8988T (cell line): ENCODE data around the gene VPS29.
A peak's percentile ranks its signal among the peaks of the same experiment; 100 is the strongest.
"Not testable (repeated sequence)": the region's sequence is repeated elsewhere in the genome, so short reads cannot be mapped to it uniquely, and the experiment has no call there.

ENCODE experiments used
- DNase-seq: peaks from one replicate; pipeline ENCODE4 v3.0.0; 2011

The VPS29 gene

GRCh38 chr12:110501752-110502738 lies at the start of gene VPS29, which contains the start of gene RAD9B:
Gene VPS29, minus strand, starts transcription at chr12:110502111. Its CDS starts 60 bp downstream, at chr12:110502051.
Gene RAD9B, plus strand, starts transcription at chr12:110502331. Its CDS starts 7 bp downstream, at chr12:110502338.
- DNase-seq = peak; percentile 62

- DNase-seq = no peak
Observed at GRCh38 chr12:110550981-110551380, 49.1 kb upstream of the VPS29 start.

DNA sequence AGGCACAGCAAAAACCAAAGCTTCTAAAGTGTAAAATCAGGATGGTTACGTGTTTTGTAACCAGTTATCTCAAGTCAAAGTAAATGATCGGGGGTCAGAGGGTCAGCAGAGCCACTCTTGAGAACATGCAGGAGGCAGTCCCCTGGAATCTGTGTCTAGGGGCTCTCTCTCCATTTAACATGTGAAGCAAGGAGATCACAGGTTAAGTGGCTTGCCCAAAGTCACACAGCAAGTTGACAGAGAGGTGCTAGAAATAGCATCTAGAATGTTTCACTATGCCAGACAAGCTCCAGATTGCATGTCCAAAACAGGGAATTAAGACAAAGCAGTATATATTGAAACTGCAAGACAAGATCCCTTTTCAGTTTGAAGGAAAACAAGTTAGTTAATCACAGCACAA lies 47.8 kb upstream of the VPS29 start:
- DNase-seq = no peak

DNA sequence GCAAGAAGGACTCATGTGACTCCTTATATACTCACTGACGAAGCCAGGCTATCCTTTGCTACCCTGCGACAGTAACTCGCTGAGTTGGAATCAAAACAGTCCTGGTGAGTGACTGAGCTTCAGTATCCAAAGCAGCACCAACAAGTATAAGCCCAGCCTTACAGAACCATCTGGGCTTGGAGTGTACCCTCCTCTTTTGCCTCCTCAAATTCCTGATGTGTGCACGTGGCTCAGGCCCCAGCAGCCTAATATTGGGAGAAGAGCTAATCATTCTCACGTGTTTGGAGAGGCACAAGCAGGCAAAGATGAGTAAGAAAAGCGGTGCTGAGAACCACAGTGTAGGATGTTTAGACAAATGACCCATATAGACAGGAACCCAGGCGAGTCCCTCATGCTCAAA lies 46.8 kb upstream of the VPS29 start:
- no peak for DNase-seq

- no peak for DNase-seq
Observed at GRCh38 chr12:110547090-110547489, 45.2 kb upstream of the VPS29 start.

- DNase-seq = no peak
Observed at GRCh38 chr12:110546339-110546738, 44.4 kb upstream of the VPS29 start.

DNA sequence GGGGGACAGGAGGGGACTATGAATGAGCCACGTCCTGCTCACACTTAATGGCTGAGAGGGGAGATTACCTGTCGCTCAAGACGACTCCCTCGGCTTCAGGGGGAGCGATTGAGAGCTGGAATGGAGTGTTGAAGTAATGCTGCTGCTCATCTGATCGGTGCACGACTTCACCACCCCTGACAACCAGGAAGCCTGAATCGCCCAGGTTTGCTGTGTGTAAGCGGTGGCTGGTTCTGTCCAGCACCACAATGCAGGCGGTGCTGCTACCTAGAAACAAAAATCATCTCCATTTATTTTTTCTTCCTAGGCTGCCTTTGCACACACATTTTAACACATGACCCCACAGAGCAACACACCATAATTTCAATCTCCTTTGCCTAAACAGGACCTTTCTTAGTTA lies 43.9 kb upstream of the VPS29 start:
- DNase-seq = no peak

DNA sequence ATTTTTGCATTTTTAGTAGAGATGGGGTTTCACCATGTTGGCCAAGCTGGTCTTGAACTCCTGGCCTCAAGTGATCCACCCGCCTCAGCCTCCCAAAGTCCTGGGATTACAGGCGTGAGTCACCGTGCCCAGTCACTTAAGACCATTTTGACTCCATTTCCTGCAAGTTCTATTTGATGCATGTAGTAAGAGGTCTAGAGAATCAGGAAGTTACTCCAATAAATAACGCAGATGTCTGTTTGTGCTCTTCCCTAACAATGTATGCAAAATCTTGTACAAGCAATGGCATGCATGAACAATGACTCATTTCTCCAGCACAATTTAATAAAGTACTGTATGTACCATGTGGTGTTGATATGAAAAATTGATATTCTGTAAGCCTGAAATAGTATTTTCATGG lies 43.3 kb upstream of the VPS29 start:
- not testable (repeated sequence) for DNase-seq

DNA sequence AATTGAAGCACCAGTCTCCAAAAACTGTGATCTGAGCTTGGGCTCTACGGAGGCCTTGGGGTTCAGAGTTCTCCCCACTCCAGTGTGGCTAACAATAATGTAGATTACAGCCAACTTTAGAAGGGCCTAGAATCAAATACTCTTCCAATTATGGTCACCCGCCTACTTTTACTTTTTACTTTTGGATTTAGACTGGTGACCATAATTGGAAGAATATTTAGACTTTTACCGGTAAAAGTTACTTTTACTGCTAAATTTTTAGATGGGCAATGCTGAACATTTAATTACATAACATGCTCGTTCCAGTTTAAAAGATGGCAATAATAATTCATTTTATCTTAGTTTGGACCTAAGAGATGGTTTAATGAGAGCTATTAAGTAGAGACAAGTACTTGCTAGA lies 42.1 kb upstream of the VPS29 start:
- no peak for DNase-seq

DNA sequence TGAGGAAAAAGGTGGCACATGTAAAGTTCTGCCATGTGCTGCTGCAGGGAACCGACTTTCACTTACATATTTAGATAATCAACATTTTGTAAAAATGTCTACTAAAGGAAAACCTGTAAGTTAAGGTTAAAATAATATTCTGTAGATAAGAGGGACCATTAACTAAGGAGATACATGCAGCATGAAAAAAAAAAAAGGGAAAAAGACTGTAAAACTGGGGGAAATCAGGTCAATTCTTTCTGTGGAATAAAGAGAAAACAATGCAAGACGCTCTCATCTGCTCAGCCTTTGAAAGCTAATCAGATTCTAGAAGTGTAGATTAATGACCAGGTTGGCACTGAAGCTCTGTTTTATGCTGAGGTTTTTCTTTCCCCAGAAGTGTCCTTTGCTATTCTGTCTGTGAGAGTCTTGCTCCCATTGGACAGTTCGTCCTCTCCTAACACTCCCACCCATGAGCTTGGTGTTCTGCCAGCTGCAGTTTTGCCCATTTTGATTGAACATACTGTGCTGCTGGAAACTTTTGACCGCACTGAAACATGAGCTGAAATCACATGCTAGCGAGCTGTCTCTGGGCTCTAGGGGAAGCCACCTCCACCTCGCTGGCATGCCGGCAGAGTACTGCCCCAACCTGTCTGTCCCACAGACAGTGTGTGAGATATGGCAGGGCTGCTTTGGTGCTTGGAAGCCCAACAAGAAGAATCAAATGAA lies 41.5 kb upstream of the VPS29 start:
- no peak for DNase-seq

GRCh38 chr12:110540048-110540447 lies 38.1 kb upstream of the VPS29 start:
- no peak for DNase-seq

DNA sequence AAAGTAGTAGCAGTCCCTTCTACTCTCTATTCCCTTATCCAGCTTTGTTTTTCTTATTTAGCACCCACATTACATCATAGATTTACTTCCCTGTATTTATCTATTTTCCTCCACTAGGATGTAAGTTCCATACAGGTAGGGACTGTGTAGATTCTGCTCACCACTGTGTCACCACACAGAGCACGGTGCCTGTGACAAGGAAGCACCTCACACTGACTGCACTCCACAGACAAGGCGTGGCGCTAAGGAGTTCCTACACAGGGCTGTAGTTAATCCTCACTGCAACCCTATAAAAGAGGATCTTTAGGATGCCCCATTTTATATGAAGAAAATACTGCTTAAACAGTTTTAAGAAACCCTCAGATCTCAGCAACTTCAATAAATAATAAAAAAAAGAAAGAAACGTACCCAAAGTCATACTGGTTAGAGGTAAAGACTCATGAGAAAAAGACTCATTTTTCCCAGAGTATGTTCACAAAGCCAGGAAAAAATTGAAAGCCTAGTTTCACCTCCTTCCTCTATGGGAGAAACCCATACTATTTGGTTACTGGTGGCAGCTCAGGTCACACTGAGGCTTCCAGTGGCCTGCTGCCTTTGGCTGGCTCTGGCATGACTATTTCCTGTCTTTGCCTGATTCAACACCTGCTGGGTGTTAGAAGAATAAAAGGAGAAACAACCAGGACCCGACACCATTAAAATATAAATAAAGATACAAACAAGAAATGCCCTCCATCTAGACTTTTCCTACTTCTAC lies 37.1 kb upstream of the VPS29 start:
- no peak for DNase-seq

DNA sequence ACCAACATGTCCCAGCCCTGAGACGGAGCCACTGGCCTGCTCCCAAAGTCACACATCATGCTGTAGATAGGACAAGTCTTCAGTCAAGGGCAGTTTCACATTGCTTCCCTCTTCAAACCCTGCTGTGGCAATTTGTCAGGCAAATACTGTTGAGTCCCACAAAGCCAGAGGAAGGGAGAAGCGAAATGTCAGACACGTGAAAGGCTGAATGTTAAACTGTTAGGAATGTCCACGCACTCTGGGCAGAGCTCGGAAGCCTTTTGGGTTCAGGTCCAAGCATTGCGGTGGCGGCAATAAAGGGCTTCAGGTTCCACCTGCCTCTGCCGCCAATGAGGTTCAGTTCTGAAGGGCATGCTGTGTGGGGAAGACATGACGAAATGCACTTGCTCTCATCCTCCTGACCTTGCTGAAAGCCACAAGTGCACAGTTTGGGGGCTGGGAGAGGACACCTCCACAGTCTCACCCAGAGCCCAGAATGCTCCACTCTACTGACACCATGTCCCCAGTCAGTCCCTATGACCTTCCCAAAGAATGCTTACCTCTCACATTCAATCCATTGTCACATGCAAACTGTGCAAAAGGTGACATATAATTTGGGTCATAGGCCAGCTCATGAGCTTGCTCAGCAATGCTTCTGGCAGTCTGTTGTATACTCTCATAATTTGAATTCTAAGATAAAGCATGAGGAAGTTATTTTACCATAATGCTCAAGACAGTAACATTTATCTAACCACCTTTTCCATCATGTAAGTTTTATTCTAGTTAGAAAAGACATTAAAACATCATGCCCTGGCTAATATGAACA lies 35.9 kb upstream of the VPS29 start:
- no peak for DNase-seq

GRCh38 chr12:110536834-110537604 lies 35.1 kb upstream of the VPS29 start:
- no peak for DNase-seq

- DNase-seq = no peak
Observed at GRCh38 chr12:110534811-110535210, 32.9 kb upstream of the VPS29 start.

DNA sequence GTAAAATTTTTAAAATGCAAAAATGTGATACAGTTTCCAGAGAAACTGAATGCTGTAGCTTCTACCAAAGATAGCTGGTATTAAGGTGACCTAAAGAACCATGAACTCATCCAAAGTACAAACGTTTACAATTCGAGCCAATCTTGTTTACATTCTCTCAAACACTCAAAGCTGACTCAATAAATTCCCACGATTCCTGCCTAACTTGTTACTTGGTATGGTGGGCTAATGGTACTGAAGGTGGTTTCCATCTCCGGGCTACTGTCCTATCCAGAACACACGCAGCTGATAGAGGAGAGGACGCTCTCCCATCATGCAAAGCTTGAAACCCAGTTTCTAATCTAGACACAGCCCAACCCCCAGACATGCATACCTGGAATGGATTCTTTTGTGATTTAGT lies 31.7 kb upstream of the VPS29 start:
- no peak for DNase-seq

DNA sequence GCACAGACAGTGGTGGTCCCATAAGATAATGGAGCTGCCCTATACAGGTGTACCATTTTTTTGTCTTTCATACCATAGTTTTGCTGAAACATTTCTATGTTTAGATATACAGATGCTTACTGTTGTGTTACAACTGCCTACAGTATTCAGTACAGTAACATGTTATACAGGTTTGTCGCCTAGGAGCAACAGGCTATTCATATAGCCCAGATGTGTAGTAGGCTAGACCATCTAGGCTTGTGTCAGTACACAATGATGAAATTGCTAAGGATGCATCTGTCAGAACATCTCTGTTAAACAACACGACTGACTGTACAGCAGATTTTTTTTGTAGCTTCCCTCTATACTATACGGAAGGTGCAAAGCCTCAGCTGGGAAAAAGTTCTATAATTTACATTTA lies 30.7 kb upstream of the VPS29 start:
- no peak for DNase-seq

- no peak for DNase-seq
Observed at GRCh38 chr12:110531741-110532333, 29.9 kb upstream of the VPS29 start.

DNA sequence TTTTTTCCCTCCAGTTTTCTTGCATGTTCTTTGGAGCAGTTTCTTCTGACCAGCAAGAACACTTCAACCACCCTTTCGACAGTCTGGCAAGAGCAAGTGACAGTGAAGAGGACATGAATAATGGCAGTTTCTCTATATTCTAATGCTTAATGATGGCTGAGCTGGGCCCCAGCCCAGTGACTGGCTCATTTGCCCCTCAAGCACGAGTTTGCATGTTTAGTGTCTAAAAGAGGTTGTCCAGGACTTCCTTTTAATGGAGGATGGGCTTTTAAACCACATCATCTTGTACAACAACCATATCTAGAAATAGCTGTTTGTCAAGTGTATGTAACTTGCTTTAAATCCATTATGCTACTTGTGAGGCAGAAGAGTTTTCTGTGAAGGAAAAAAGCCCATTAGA lies 28.6 kb upstream of the VPS29 start:
- DNase-seq = no peak

GRCh38 chr12:110528277-110528839 lies 26.4 kb upstream of the VPS29 start:
- no peak for DNase-seq
